H1 (cell line): ENCODE measurements around the gene NEUROG1. TPM values are rescaled to one million over a fixed set of nuclear protein-coding genes. Genes with fewer than 3 reads are reported as not detected.

Source experiments
- CTCF ChIA-PET: fragments of 300-600 bp; sonication (Branson Sonifier 250); formaldehyde crosslinking; loops from one replicate; lab custom pipeline; 2021; ENCODE audit not compliant: partially characterized antibody; lab: Charles Lee
- POLR2A ChIA-PET: fragments of 300-600 bp; sonication (Branson Sonifier 250); formaldehyde crosslinking; loops from one replicate; lab custom pipeline; 2021; ENCODE audit warnings: inconsistent platforms; ENCODE audit not compliant: partially characterized antibody; lab: Charles Lee
- DNase-seq, 2 experiments: peaks; one replicate each; pipeline versions ENCODE4 v3.0.0 to v3.0.0-alpha.2; 2010 to 2022; ENCODE audit warnings: low spot score in 2 of 2, low read depth in 1 of 2, mixed read lengths in 1 of 2
- FAIRE-seq: peaks from 2 replicates; lab custom pipeline; 2011; peaks lifted over from hg19 to GRCh38; lab: Jason Lieb, UNC
- H2AFZ ChIP-seq: 2 replicates; pipeline ENCODE4 v1.8.1; 2012; ENCODE audit warnings: low read length, inconsistent platforms
- H2AK5ac ChIP-seq: 2 replicates; pipeline ENCODE4 v1.6.1; 2013; ENCODE audit warnings: low read depth, low read length
- H2BK120ac ChIP-seq: replicated peaks from 2 replicates; pipeline ENCODE3; 2013; ENCODE audit warnings: low read depth, low read length, inconsistent platforms
- H2BK12ac ChIP-seq: 2 replicates; pipeline ENCODE4 v1.6.1; 2013; ENCODE audit warnings: low read depth, low read length
- H2BK15ac ChIP-seq: 2 replicates; pipeline ENCODE4 v1.6.1; 2013; ENCODE audit warnings: low read length
- H2BK20ac ChIP-seq: 2 replicates; pipeline ENCODE4 v1.6.1; 2013; ENCODE audit warnings: low read length
- H2BK5ac ChIP-seq: 2 replicates; pipeline ENCODE4 v1.6.1; 2013; ENCODE audit warnings: low read depth, low read length
- H3K14ac ChIP-seq: 2 replicates; pipeline ENCODE4 v1.6.1; 2013; ENCODE audit warnings: inconsistent platforms; ENCODE audit not compliant: insufficient read length
- H3K18ac ChIP-seq: 2 replicates; pipeline ENCODE4 v1.6.1; 2013; ENCODE audit warnings: low read length; ENCODE audit errors: extremely low read depth
- H3K23ac ChIP-seq: 2 replicates; pipeline ENCODE4 v1.6.1; 2013; ENCODE audit warnings: inconsistent platforms; ENCODE audit not compliant: insufficient read length
- H3K23me2 ChIP-seq: 2 replicates; pipeline ENCODE4 v1.6.1; 2013; ENCODE audit warnings: low read depth, low read length
- H3K27ac ChIP-seq: 2 replicates; pipeline ENCODE4 v1.6.1; 2011; ENCODE audit warnings: low read depth, low read length, inconsistent platforms
- H3K27me3 ChIP-seq, 4 experiments: replicated peaks in 1 of 4; 1 replicate in 1 of 4; 2 replicates in 3 of 4; pipeline versions ENCODE4 v1.6.1 to v1.8.1; 2011 to 2013; ENCODE audit warnings: low read length in 3 of 4, mild to moderate bottlenecking in 3 of 4, inconsistent platforms in 2 of 4, mixed read lengths in 2 of 4, moderate library complexity in 1 of 4; ENCODE audit not compliant: control insufficient read depth in 3 of 4, insufficient read depth in 3 of 4; ENCODE audit errors: extremely low read depth in 1 of 4
- H3K36me3 ChIP-seq, 4 experiments: 2 replicates each; pipeline versions ENCODE4 v1.6.1 to v1.8.1; 2011 to 2013; ENCODE audit warnings: mild to moderate bottlenecking in 4 of 4, low read length in 3 of 4, moderate library complexity in 2 of 4, control low read depth in 1 of 4, inconsistent platforms in 1 of 4; ENCODE audit not compliant: insufficient read depth in 4 of 4, control insufficient read depth in 2 of 4
- H3K4ac ChIP-seq: replicated peaks from 2 replicates; pipeline ENCODE3; 2013; ENCODE audit warnings: low read length, low read depth, mixed read lengths, inconsistent platforms; ENCODE audit not compliant: insufficient read length
- H3K4me1 ChIP-seq, 4 experiments: replicated peaks in 1 of 4; 1 replicate in 1 of 4; 2 replicates in 3 of 4; pipeline versions ENCODE4 v1.6.1 to v1.8.1; 2011 to 2013; ENCODE audit warnings: low read length in 3 of 4, inconsistent platforms in 2 of 4, mixed read lengths in 1 of 4; ENCODE audit not compliant: insufficient read depth in 4 of 4, control insufficient read depth in 3 of 4
- H3K4me2 ChIP-seq, 2 experiments: 2 replicates each; pipeline versions ENCODE4 v1.6.1 to v1.8.1; 2011 to 2013; ENCODE audit warnings: low read depth in 2 of 2, low read length in 2 of 2, control low read depth in 1 of 2, inconsistent platforms in 1 of 2, mild to moderate bottlenecking in 1 of 2; ENCODE audit not compliant: insufficient read depth in 1 of 2
- H3K4me3 ChIP-seq, 4 experiments: fragments of 200-600, 300-600 bp in 1 of 4; sonication (generic), shearing (Covaris generic), sonication (Bioruptor Twin) in 1 of 4; 2 replicates each; pipeline versions ENCODE4 v1.5.1 to v1.8.1; 2011 to 2016; ENCODE audit warnings: low read length in 4 of 4, low read depth in 3 of 4, control low read depth in 2 of 4, inconsistent platforms in 2 of 4, mild to moderate bottlenecking in 2 of 4, mixed read lengths in 1 of 4, moderate library complexity in 1 of 4; ENCODE audit not compliant: insufficient read depth in 2 of 4; ENCODE audit errors: extremely low read depth in 1 of 4
- H3K56ac ChIP-seq: replicated peaks from 2 replicates; pipeline ENCODE3; 2013; ENCODE audit warnings: low read depth, mild to moderate bottlenecking, mixed read lengths, low read length, inconsistent platforms; ENCODE audit not compliant: insufficient read length
- H3K79me1 ChIP-seq: 2 replicates; pipeline ENCODE4 v1.6.1; 2013; ENCODE audit warnings: low read depth, low read length, control low read depth
- H3K79me2 ChIP-seq, 2 experiments: 2 replicates each; pipeline versions ENCODE4 v1.6.1 to v1.8.1; 2012 to 2013; ENCODE audit warnings: low read length in 2 of 2, mild to moderate bottlenecking in 2 of 2, inconsistent platforms in 1 of 2; ENCODE audit not compliant: insufficient read depth in 2 of 2, control insufficient read depth in 1 of 2
- H3K9ac ChIP-seq, 4 experiments: replicated peaks in 1 of 4; 1 replicate in 1 of 4; 2 replicates in 3 of 4; pipeline versions ENCODE4 v1.6.1 to v1.8.1; 2011 to 2013; ENCODE audit warnings: low read depth in 3 of 4, low read length in 3 of 4, control low read depth in 2 of 4, mild to moderate bottlenecking in 2 of 4, moderate library complexity in 2 of 4, inconsistent platforms in 1 of 4; ENCODE audit errors: extremely low read depth in 1 of 4
- H3K9me3 ChIP-seq, 2 experiments: 2 replicates each; pipeline versions ENCODE4 v1.6.1 to v1.8.1; 2012 to 2013; ENCODE audit warnings: mild to moderate bottlenecking in 2 of 2, moderate library complexity in 2 of 2, control low read depth in 1 of 2, inconsistent platforms in 1 of 2, low read depth in 1 of 2, low read length in 1 of 2, mixed read lengths in 1 of 2; ENCODE audit not compliant: insufficient read depth in 2 of 2
- H4K20me1 ChIP-seq, 2 experiments: replicated peaks in 1 of 2; 2 replicates each; pipeline versions ENCODE3 to v1.8.1; 2011 to 2013; ENCODE audit warnings: inconsistent platforms in 2 of 2, low read length in 2 of 2, mild to moderate bottlenecking in 1 of 2; ENCODE audit not compliant: insufficient read depth in 2 of 2, control insufficient read depth in 1 of 2
- H4K5ac ChIP-seq: 2 replicates; pipeline ENCODE4 v1.6.1; 2013; ENCODE audit warnings: low read length, low read depth, mixed read lengths, inconsistent platforms; ENCODE audit not compliant: insufficient read length
- H4K8ac ChIP-seq: 2 replicates; pipeline ENCODE4 v1.8.0; 2013; ENCODE audit warnings: mild to moderate bottlenecking, moderate library complexity, low read length, inconsistent platforms; ENCODE audit not compliant: insufficient read depth; ENCODE audit errors: extremely low read depth
- H4K91ac ChIP-seq: replicated peaks from 2 replicates; pipeline ENCODE3; 2013; ENCODE audit warnings: low read length, mixed read lengths, inconsistent platforms; ENCODE audit not compliant: insufficient read length
- CHD2 ChIP-seq: IDR thresholded peaks from 2 replicates; pipeline ENCODE4 v1.6.1; 2012; ENCODE audit warnings: low read length, improper control_type of control experiment
- CREB1 ChIP-seq: IDR thresholded peaks from 2 replicates; pipeline ENCODE4 v1.6.1; 2012; ENCODE audit warnings: inconsistent platforms
- CTBP2 ChIP-seq: IDR thresholded peaks from 2 replicates; pipeline ENCODE4 v1.7.0; 2011; ENCODE audit warnings: borderline replicate concordance, mild to moderate bottlenecking, moderate library complexity, mixed read lengths, low read length; ENCODE audit not compliant: insufficient read depth, insufficient read length
- EGR1 ChIP-seq: IDR thresholded peaks from 2 replicates; pipeline ENCODE4 v1.6.1; 2011; ENCODE audit warnings: low read depth, low read length, borderline replicate concordance
- GABPA ChIP-seq: IDR thresholded peaks from 2 replicates; pipeline ENCODE4 v1.6.1; 2011; ENCODE audit warnings: mild to moderate bottlenecking, low read length, moderate library complexity, borderline replicate concordance; ENCODE audit not compliant: insufficient read depth
- HDAC6 ChIP-seq: IDR thresholded peaks from one replicate; pipeline ENCODE4 v1.7.1; 2012; ENCODE audit warnings: low read depth, mild to moderate bottlenecking, inconsistent platforms, low read length, moderate library complexity
- KDM5A ChIP-seq: fragments of 200-600 bp; IDR thresholded peaks from 2 replicates; pipeline ENCODE4 v1.7.1; 2012; ENCODE audit warnings: mild to moderate bottlenecking, low read length, inconsistent platforms, mixed read lengths
- NANOG ChIP-seq: IDR thresholded peaks from 2 replicates; pipeline ENCODE4 v1.6.1; 2011; ENCODE audit warnings: low read length, low read depth, mild to moderate bottlenecking, inconsistent platforms; ENCODE audit not compliant: insufficient read depth, poor library complexity, severe bottlenecking
- PHF8 ChIP-seq: fragments of 200-600 bp; sonication (generic); conservative IDR thresholded peaks from 2 replicates; pipeline ENCODE4 v1.7.1; 2012; ENCODE audit warnings: low read depth, mild to moderate bottlenecking, inconsistent platforms, low read length, moderate library complexity
- SAP30 ChIP-seq: fragments of 300-600 bp; sonication (generic); IDR thresholded peaks from 2 replicates; pipeline ENCODE4 v1.7.1; 2012; ENCODE audit warnings: low read length, moderate library complexity, mild to moderate bottlenecking, inconsistent platforms; ENCODE audit not compliant: insufficient read depth, insufficient replicate concordance
- SP1 ChIP-seq: IDR thresholded peaks from 2 replicates; pipeline ENCODE4 v1.6.1; 2011; ENCODE audit warnings: low read depth, low read length
- SP4 ChIP-seq: IDR thresholded peaks from 2 replicates; pipeline ENCODE4 v1.6.1; 2012; ENCODE audit warnings: low read length, inconsistent platforms
- SUZ12 ChIP-seq: fragments of 200-600 bp; sonication (generic); IDR thresholded peaks from 2 replicates; pipeline ENCODE4 v1.6.1; 2012; ENCODE audit warnings: mild to moderate bottlenecking, inconsistent platforms, low read length, moderate library complexity, mixed read lengths
- TAF1 ChIP-seq: IDR thresholded peaks from 2 replicates; pipeline ENCODE4 v1.6.1; 2011; ENCODE audit warnings: mild to moderate bottlenecking, low read depth, low read length
- TCF12 ChIP-seq: IDR thresholded peaks from 2 replicates; pipeline ENCODE4 v1.6.1; 2011; ENCODE audit warnings: low read depth, mild to moderate bottlenecking, low read length
- TEAD4 ChIP-seq: IDR thresholded peaks from 2 replicates; pipeline ENCODE4 v1.6.1; 2012; ENCODE audit warnings: low read depth, low read length, inconsistent platforms, mixed read lengths
- WGBS, 2 experiments: shearing (Covaris generic) in 1 of 2; methylation state at CpG; one replicate each; pipeline versions ENCODE4 v1.1.6 to v1.1.7; 2013 to 2015; ENCODE audit warnings: low lambda C conversion rate in 2 of 2, mixed read lengths in 2 of 2, inconsistent platforms in 1 of 2, low coverage in 1 of 2, missing lambda C conversion rate in 1 of 2; ENCODE audit not compliant: insufficient replicate concordance in 2 of 2, insufficient coverage in 1 of 2, insufficient read length in 1 of 2; ENCODE audit errors: extremely low coverage in 1 of 2, missing lambda C conversion rate in 1 of 2; 5-methylcytosine and 5-hydroxymethylcytosine counted together
- polyA plus RNA-seq, 7 experiments: library from polyadenylated mRNA; depleted of rRNA in 3 of 7; stranded (reverse) in 5 of 7; unstranded in 2 of 7; fragments of >200 nt in 5 of 7; fragments of 200-250 nt in 2 of 7; gene quantifications; 1 replicate in 5 of 7; 2 replicates in 1 of 7; 4 replicates in 1 of 7; pipeline versions ENCODE4 v1.2.1 to v1.2.3, GENCODE V29; 2011 to 2013; ENCODE audit warnings: missing spikeins in 2 of 7, mixed read lengths in 2 of 7
- total RNA-seq: library from RNA; stranded (reverse); fragmentation: NEBNext Ultra II Directional; extraction: Animal tissue kit (Norgen Biotek cat#: 25700); gene quantifications from 2 replicates; pipeline ENCODE4 v1.2.1, GENCODE V29; 2021

Gene NEUROG1
- total and polyA plus RNA-seq, 2 of the 8 experiments (the other 6 are each of a cell fraction or from before 2014, with no cell fraction given): not detected

GRCh38 chr5:135571902-135572301 lies 36.1 kb upstream of the NEUROG1 start:
- DNase-seq: no peak
- Histone ChIP-seq H3K4me3 (no peak overlapping the region), H2BK120ac (no peak overlapping the region), H4K20me1 (no peaks in the 10 kb centered on the region), H3K18ac (no peak overlapping the region), H3K36me3 (no peaks in the 10 kb centered on the region), H4K91ac (no peak overlapping the region), H3K14ac (no peak overlapping the region), H3K9me3 (no peaks in the 10 kb centered on the region), H3K27me3 (peaks cover 0 to 11% (median 4%) of the 10 kb centered on the region in 4 experiments; a peak in 4 of 7 replicates), H3K4me1 (peaks cover 3 to 9% (median 6%) of the 10 kb centered on the region in 4 experiments; a peak in 6 of 7 replicates), H2BK5ac (no peak overlapping the region), H4K8ac (no peak overlapping the region), H2BK20ac (no peak overlapping the region), H3K79me2 (no peaks in the 10 kb centered on the region), H2AK5ac (no peak overlapping the region), H3K23ac (no peak overlapping the region), H3K79me1 (no peaks in the 10 kb centered on the region), H2AFZ (no peak overlapping the region), H3K9ac (no peak overlapping the region), H3K4me2 (no peak overlapping the region), H3K23me2 (no peaks in the 10 kb centered on the region), H3K4ac (no peak overlapping the region), H4K5ac (no peak overlapping the region), H3K56ac (no peak overlapping the region), H3K27ac (no peak overlapping the region), H2BK15ac (no peak overlapping the region), H2BK12ac (no peak overlapping the region)
- ChIA-PET POLR2A (no interaction called here), CTCF (interaction anchor here (1.2 to 20.6 kb wide), 7 partner anchors 8 to 258 kb away, joined by 3 to 547 read pairs (median 248); partner anchors contain the start of gene SLC25A48)
- FAIRE-seq: no peak
- 91% methylated on average over 9 of the region's 9 CpGs; no CpG with 5 or more reads in 1 of the 2 experiments for WGBS, 2 experiments
- TF ChIP-seq CTBP2 (no peak), CHD2 (no peak), SAP30 (no peak), KDM5A (no peak), TCF12 (no peak), SP1 (no peak), SUZ12 (no peak), TAF1 (no peak), PHF8 (no peak), HDAC6 (no peak), TEAD4 (no peak), SP4 (no peak), EGR1 (no peak), NANOG (no peak), CREB1 (no peak), GABPA (no peak)
